Measurements from ENCODE around the gene NPLOC4.

Gene NPLOC4

DNA sequence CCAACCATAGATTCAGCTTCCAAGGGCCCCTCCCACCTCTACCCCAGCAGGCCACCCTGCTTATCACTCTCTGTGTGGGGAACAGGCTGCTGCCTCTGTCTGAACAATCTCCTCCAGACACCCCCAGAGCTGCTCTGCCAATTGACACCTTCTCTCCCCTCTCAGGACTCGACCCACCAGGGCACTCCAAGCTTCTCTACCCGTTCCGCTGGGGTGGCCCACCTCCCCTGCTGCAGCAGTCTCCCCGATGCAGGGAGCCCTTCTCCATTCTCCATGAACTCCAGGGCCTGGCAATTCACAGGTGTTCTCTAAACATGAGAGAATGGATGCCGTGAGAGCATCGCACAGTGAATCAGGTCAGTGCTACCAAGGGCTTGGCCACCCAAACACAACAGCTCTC is 56.4 kb downstream of the NPLOC4 start:
- TF ChIP-seq, protein P1, sequence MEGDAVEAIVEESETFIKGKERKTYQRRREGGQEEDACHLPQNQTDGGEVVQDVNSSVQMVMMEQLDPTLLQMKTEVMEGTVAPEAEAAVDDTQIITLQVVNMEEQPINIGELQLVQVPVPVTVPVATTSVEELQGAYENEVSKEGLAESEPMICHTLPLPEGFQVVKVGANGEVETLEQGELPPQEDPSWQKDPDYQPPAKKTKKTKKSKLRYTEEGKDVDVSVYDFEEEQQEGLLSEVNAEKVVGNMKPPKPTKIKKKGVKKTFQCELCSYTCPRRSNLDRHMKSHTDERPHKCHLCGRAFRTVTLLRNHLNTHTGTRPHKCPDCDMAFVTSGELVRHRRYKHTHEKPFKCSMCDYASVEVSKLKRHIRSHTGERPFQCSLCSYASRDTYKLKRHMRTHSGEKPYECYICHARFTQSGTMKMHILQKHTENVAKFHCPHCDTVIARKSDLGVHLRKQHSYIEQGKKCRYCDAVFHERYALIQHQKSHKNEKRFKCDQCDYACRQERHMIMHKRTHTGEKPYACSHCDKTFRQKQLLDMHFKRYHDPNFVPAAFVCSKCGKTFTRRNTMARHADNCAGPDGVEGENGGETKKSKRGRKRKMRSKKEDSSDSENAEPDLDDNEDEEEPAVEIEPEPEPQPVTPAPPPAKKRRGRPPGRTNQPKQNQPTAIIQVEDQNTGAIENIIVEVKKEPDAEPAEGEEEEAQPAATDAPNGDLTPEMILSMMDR (IDR thresholded peaks at IDR 0.05; ENCODE audit: borderline replicate concordance, insufficient read depth, low read depth, low read length), result no peak
- H3K4me3 ChIP-seq (ENCODE audit: low read depth, low read length), result no peak overlapping the region

DNA sequence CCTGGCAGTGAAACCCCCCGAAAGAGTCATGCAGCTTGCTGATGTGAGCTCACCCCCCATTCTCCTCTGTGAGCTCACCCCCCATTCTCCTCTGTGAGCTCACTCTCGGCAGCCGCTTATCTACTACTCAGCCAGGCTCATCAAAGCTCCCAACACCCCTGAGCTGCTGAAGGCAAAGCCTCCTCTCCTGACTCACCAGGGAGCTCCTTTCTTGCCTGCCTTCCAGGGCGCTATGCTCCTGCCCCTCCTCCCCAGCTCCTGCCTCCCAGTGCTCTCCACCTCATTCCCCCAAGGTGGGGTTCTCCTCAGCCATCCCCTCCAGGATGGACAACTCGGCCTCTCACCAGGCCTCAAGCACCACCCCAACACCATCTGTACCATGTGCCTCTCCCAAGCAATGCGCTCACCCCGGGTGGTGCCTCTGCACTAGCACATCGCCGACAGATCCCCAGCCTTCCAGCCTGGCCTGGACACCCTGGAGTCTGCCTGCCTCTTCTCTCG is 57.0 kb downstream of the NPLOC4 start:
- TF ChIP-seq, protein P1 (IDR thresholded peaks at IDR 0.05; ENCODE audit: borderline replicate concordance, insufficient read depth, low read depth, low read length), result no peak
- H3K4me3 ChIP-seq (ENCODE audit: low read depth, low read length), result no peak overlapping the region

DNA sequence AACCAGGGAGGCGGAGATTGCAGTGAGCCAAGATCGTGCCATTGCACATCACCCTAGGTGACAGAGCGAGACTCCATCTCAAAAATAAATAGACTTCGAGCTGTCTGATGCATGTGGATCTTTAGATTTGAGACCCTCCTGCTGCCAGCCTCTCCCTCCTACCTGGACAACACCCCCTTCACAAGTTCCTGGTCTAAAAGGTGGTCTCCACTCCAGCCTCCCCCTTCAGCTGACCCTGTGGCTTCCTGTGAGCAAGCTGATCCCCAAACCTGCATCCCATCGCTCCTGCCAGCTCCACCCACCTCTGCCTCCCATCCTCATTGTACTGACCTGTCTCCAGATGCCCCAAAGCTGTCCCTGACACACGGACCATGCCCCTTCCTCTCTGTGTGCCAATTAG is 57.6 kb downstream of the NPLOC4 start:
- H3K4me3 ChIP-seq (ENCODE audit: low read depth, low read length), result no peak overlapping the region
- TF ChIP-seq, protein P1 (IDR thresholded peaks at IDR 0.05; ENCODE audit: borderline replicate concordance, insufficient read depth, low read depth, low read length), result no peak

DNA sequence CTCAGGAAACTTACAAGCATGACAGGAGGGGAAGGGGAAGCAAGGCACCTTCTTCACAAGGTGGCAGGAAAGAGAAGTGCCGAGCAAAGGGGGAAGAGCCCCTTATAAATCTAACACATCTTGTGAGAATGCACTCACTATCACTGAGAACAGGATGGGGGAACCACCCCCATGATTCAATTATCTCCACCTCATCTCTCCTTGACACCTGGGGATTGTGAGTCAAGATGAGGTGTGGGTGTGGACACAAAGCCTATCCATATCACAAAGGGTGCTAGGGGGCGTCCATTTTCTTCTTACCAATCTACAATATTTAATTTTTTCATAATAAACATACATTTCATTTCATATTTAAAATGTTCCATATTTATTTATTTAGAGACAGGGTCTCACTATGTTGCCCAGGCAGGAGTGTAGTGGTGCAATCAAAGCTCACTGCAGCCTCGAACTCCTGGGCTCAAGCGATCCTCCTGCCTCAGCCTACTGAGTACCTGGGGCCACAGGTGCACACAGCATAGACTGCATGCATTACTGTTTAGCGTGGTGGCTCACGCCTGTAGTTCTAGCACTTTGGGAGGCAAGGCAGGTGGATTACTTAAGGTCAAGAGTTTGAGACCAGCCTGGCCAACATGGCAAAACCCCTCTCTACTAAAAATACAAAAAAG is 58.2 kb downstream of the NPLOC4 start:
- H3K4me3 ChIP-seq (ENCODE audit: low read depth, low read length), result no peak overlapping the region
- TF ChIP-seq, protein P1 (IDR thresholded peaks at IDR 0.05; ENCODE audit: borderline replicate concordance, insufficient read depth, low read depth, low read length), result no peak

DNA sequence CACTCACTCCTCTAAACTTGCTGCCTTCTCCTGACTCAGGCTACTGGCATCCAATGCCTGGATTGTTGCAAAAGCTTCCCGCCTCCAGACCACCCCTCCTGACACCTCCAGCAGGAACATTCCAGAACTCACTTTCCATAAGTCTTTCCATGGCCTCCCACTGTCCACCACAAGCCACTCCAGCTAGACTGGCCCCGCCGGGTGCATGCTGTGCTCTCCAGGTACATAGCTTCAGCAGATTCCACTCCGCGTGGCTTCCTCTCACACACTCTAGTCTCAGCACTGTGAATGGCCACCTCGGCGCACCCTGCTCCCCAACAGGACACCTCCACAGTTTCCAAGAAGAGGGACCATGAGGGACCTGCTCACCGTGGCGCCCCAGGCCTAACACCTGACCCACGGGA is 58.9 kb downstream of the NPLOC4 start:
- H3K4me3 ChIP-seq (ENCODE audit: low read depth, low read length), result no peak overlapping the region
- TF ChIP-seq, protein P1 (IDR thresholded peaks at IDR 0.05; ENCODE audit: borderline replicate concordance, insufficient read depth, low read depth, low read length), result no peak

DNA sequence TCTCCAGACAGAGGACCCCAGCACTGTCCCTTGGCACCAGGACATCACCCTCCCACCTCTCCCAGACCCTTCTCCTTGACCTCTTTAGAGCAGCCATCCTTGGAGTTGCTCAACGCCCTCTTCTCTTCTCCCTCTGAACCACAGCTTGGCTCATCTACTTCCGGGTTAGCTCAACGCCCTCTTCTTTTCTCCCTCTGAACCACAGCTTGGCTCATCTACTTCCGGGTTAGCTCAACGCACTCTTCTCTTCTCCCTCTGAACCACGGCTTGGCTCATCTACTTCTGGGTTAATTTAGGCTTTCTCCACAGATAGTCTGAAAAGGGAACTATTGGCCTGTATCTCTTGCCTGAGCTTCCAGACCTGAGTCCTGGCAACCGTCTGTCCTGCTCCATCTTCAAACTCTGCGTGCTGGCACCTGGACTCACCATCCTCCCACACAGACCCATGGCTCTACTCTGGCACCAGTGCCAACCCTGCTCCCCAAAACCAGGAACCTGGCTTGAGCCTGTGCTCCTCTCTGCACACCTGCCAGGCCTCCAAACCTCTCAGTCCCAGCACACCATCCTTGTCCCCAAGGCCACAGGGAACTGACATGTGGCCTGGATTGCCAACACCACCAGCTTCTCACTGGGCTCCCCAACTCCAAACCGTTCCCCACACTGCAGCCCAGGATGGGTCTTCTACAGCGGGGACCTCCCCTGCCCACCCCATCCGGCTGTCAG is 59.5 kb downstream of the NPLOC4 start:
- no peak overlapping the region for H3K4me3 ChIP-seq (ENCODE audit: low read depth, low read length)
- TF ChIP-seq, protein P1 (IDR thresholded peaks at IDR 0.05; ENCODE audit: borderline replicate concordance, insufficient read depth, low read depth, low read length), result no peak
